ENCODE results near the gene TMEM174.
A peak's percentile ranks its signal among the peaks of the same experiment; 100 is the strongest.
"Not testable (repeated sequence)": the region's sequence is repeated elsewhere in the genome, so short reads cannot be mapped to it uniquely, and the experiment has no call there.

The TMEM174 gene

DNA sequence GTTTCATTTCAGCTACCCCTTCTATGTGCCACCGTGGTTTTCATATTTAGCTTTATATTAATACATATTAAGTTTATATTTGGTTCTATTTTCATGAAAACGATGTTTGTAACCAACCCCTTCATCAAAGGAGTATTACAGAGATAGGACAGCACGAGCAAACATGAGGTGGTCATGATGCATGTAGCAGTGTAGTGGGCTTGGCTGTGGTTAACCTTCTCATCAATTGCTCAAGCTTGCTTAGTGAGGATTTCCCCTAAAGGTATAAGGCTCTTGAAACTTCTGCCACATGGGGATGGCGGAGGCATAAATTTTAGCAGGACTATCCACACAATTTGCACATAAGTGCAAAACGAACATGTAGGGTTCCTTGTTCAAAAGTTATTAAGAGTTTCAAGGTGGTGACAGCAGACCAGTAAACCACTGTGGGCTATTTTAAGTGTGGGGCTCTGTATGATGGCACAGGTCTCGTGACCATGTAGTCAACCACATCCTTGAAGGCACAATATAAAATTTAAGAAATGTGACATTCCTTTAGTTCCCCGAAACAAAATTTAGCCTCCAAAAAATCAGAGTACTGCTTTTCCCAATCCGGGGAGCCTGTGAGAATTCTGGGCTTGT, 24.8 kb downstream of the TMEM174 start:
- no peak for DNase-seq

- no peak for DNase-seq
Measured at GRCh38 chr5:73198833-73199592, 26.0 kb downstream of the TMEM174 start.

- no peak for DNase-seq
Measured at GRCh38 chr5:73199671-73200070, 26.7 kb downstream of the TMEM174 start.

DNA sequence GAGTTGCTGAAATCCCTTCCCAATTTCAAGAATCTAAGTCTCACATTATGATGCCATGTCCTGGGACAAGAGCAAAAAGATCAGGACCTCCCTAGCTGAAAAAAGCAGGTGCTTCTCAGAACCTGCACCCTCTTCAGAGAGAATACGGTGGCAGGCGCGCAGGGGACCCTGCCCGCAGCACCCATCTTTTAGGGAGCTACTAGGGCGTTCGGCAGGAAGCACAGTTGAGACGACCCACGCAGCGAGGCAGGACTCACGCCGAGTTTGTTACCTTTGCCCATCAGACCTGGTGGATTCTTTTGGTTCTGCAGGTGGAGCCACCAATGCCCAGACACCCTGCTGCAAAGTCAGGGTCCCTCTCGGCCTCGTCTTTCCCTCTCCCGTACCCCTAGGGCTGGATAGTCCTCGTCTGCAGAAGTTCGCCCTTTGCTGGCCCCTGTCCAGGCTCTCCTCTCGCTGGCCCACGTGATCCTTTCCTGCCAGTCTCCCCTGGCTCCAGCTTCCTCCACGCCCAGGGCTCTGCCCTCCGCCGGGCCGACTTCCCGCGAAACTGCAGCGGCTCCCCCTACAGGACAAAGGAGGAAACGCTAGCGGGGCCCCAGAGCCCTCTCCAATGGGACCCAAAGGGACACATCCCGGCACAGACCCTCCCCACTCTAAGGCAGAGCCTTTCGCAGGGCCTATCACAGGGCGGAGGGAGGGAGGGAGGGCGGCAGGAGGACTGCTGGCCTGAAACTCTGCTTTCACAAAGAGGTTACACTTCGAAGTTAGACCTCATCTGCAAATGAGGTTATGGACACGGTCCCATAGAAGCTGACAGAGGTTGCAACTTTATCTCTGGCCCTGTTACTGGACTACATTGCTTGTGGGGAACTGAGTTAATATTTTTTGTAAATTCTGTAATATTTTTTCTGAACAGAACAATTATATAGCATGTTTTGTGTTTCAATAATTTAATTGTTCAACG, 28.8 kb downstream of the TMEM174 start:
- DNase-seq = peak; percentile 62

DNA sequence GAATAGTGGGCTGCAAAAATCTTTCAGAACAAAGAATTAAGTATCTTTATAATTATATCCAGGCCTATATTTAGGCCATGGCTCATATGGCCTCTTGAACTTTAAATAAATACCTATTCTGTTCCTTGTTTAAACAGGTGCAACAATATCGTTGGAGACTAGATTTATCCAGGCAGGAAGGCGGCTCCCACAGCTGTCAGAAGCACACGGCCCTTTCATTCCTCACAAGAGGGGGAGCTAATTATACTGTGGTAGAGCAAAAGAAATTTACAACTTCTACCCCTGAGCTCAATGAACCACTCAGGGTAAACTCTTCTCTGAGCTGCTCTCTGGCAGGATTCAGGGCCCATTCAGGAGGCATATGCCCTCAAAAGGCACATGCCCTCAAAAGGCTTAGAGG, 31.3 kb downstream of the TMEM174 start:
- no peak for DNase-seq

GRCh38 chr5:73204733-73205132, 31.7 kb downstream of the TMEM174 start:
- no peak for DNase-seq

DNA sequence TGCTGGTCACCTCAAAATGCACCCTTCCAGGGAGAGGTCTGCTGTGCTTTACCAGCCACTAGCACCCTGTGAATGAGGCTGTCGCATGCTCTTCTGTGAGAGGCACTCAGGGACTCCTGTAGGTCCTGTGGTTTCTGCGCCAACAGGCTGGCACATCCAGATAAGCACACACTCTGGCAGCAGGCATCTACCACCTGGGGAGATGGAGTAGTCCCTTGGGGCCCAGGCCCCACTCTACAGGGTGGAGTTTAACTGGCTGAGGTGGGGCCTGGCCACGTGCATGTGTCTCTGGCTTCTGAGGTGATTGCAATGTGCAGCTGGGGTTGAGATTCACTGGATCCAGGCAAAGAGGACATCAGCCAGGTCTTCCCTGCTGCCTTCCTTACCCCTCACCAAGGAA, 32.3 kb downstream of the TMEM174 start:
- DNase-seq = no peak

GRCh38 chr5:73207239-73207638, 34.2 kb downstream of the TMEM174 start:
- DNase-seq = not testable (repeated sequence)

DNA sequence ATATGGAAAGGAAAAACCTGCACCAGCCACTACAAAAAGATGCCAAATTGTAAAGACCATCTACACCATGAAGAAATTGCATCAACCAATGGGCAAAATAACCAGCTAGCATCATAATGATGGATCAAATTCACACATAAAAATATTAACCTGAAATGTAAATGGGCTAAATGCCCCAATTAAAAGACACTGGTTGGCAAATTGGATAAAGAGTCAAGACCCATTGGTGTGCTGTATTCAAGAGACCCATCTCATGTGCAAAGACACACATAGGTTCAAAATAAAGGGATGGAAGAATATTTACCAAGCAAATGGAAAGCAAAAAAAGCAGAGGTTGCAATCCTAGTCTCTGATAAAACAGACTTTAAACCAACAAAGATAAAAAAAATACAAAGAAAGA, 36.1 kb downstream of the TMEM174 start:
- DNase-seq = not testable (repeated sequence)

DNA sequence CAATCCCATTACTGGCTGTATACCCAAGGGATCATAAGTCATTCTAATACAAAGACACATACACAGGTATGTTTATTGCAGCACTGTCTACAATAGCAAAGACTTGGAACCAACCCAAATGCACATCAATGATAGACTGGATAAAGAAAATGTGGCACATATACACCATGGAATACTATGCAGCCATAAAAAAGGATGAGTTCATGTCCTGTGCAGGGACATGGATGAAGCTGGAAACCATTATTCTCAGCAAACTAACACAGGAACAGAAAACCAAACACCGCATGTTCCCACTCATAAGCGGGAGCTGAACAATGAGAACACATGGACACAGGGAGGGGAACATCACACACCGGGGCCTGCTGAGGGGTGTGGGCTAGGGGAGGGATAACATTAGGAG, 39.7 kb downstream of the TMEM174 start:
- not testable (repeated sequence) for DNase-seq

DNA sequence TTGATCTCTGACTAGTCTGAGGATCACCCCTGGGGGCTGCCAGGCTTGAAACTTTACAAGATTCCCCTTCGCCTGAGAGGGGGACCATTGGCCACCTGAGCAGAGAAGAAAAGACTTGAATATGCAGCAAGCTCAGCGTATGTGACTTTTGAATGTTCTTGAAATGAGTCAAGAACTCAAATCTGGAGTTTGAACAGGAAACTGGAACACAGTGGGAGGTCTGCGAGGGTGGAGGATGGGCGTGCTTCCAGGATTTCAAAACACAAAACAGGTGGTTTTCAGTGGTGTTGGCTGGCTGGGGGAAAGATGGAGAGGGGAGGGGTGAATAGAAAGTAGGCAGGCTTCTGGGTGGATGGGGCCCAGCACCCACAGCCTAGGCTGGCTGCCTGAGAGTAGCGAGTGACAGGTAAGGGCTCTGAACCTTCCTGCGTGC, 40.6 kb downstream of the TMEM174 start:
- DNase-seq = no peak

DNA sequence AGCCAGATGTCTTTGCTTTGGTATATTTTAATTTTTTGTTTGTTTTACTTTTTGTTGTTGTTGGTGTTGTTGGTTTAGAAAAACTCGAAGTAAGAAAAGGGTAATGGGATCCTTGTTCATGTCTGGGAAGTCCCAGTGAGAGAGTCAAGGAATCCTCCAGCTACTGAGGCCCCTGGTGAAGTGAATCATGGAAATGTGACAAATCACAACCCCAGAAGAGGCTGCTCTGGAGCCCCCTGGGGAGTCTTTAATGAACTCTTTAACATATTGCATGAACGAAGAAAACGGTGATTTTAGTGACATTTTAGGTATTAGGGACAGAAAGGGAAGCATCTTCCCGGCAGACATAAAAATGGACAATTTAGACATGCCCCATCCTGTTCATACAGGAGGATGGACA, 41.3 kb downstream of the TMEM174 start:
- no peak for DNase-seq

GRCh38 chr5:73214996-73215395, 42.0 kb downstream of the TMEM174 start:
- DNase-seq = no peak

DNA sequence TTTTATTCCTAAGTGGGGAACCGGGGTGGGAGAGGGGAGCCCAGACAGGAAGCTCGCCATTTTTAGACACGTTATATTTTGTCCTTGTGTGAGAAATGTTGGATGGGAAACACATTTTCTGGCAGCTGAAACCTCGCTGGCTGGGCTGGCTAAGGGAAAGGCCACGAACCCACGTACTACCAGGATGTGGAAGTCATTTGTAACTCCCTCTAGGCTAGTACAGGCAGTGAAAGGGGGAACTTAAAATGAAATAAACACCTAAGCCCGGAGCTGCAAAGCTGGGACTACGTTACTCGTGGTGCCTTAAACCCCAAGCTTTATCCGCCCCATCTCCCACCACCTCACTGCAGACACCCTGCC, 42.5 kb downstream of the TMEM174 start:
- no peak for DNase-seq

- peak; percentile 54 for DNase-seq
Measured at GRCh38 chr5:73215891-73216610, 43.1 kb downstream of the TMEM174 start.

- no peak for DNase-seq
Measured at GRCh38 chr5:73218552-73219171, 45.7 kb downstream of the TMEM174 start.

DNA sequence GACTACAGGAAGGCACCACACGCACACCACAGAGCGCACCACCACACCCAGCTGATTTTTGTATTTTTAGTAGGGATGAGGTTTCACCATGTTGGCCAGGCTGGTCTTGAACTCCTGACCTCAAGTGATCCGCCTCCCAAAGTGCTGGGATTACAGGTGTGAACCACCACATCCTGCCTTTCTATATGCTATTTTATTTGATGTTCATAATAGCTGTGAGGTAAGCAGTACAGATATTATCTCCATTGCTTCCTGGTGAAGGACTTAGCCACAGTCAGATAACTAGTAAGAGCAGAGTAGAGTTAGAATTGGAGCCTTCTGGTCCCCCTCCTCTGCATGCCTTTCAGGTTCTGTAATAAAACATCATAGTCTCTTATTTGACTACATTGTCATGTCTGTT, 46.3 kb downstream of the TMEM174 start:
- DNase-seq = not testable (repeated sequence)

DNA sequence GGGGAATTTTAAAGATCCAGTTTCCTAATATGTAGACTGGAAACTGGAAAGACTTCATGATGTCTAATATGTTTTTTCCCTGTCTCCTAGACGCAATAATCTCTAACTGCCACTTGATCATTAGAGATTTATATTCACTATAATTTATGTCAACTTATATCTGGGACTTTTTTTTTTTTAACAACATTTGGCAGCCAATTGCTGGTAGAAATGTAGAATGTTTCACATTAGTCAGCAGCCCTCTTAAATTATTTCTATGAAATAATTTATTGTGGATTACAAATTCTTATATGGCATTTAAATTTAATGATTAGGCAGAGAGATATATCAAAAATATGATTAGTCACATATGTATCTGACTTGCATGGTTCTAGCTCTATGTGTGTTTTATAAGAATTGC, 48.2 kb downstream of the TMEM174 start:
- DNase-seq = no peak

- DNase-seq = no peak
Measured at GRCh38 chr5:73221726-73222125, 48.7 kb downstream of the TMEM174 start.

DNA sequence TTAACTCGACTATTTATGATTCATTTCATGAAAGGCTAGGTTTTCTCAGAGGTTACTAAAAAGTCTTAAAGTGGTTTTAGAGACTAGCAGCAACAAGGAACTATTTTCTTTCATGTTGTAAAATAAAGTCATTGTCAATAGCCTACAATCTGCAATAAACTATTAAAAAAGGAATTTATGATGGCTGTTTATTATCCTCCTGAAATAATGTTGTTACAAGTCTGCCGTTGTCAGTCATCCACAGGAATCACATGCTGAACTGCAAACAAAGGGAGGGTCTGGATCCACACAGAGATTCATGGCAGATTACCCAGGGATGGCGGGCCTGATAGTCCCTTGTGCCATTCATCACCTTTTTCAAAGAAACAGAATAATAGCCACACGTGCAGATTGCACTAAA, 49.2 kb downstream of the TMEM174 start:
- DNase-seq = no peak

Measured in T-helper 9 cell (primary cell).